Loucy (cell line): Measurements from ENCODE around the gene SLC16A4.

ENCODE experiments used
- H2AFZ ChIP-seq: fragments of 200-600 bp; sonication (generic); 2 replicates; pipeline ENCODE4 v1.6.0; 2016; ENCODE audit warnings: antibody characterized with exemption, mild to moderate bottlenecking, low read length, moderate library complexity
- H3F3A ChIP-seq: fragments of 200-600 bp; 2 replicates; pipeline ENCODE4 v1.6.0; 2016; ENCODE audit warnings: antibody characterized with exemption, low read depth, mild to moderate bottlenecking
- H3K27me3 ChIP-seq: fragments of 200-600 bp; sonication (generic); 2 replicates; pipeline ENCODE4 v1.6.1; 2014; ENCODE audit warnings: low read length, mild to moderate bottlenecking; ENCODE audit not compliant: insufficient read depth, poor library complexity, severe bottlenecking
- H3K36me3 ChIP-seq: fragments of 200-600 bp; sonication (generic); 2 replicates; pipeline ENCODE4 v1.6.1; 2016; ENCODE audit warnings: low read length; ENCODE audit not compliant: insufficient read depth
- H3K4me1 ChIP-seq: fragments of 200-600 bp; sonication (generic); 2 replicates; pipeline ENCODE4 v1.5.1; 2014; ENCODE audit warnings: low read length, mild to moderate bottlenecking; ENCODE audit not compliant: insufficient read depth, poor library complexity, severe bottlenecking
- H3K4me2 ChIP-seq: fragments of 200-600 bp; sonication (generic); 2 replicates; pipeline ENCODE4 v1.6.0; 2014; ENCODE audit warnings: antibody characterized with exemption, low read length, low read depth, mild to moderate bottlenecking; ENCODE audit not compliant: poor library complexity, severe bottlenecking
- H3K4me3 ChIP-seq: fragments of 200-600 bp; sonication (generic); 2 replicates; pipeline ENCODE4 v1.5.1; 2014; ENCODE audit warnings: low read length, mild to moderate bottlenecking, mixed read lengths; ENCODE audit not compliant: poor library complexity, severe bottlenecking
- H3K79me2 ChIP-seq: fragments of 200-600 bp; sonication (generic); 2 replicates; pipeline ENCODE4 v1.6.1; 2014; ENCODE audit warnings: low read length; ENCODE audit not compliant: insufficient read depth
- H3K9ac ChIP-seq: fragments of 200-600 bp; sonication (generic); 2 replicates; pipeline ENCODE4 v1.6.0; 2014; ENCODE audit warnings: mild to moderate bottlenecking, low read depth, low read length, moderate library complexity; ENCODE audit not compliant: poor library complexity, severe bottlenecking
- H3K9me2 ChIP-seq: fragments of 200-600 bp; sonication (generic); replicated peaks from 2 replicates; pipeline ENCODE4 v1.6.1; 2016; ENCODE audit warnings: low read depth, low read length, mixed read lengths
- H3K9me3 ChIP-seq: fragments of 200-600 bp; sonication (generic); 2 replicates; pipeline ENCODE4 v1.6.1; 2014; ENCODE audit warnings: mild to moderate bottlenecking, antibody characterized with exemption, low read length, low read depth; ENCODE audit not compliant: insufficient read depth
- H4K20me1 ChIP-seq: fragments of 200-600 bp; sonication (generic); 2 replicates; pipeline ENCODE4 v1.6.0; 2014; ENCODE audit warnings: antibody characterized with exemption, low read length, mild to moderate bottlenecking; ENCODE audit not compliant: insufficient read depth, poor library complexity, severe bottlenecking
- EZH2phosphoT487 ChIP-seq: fragments of 200-600 bp; IDR thresholded peaks from 2 replicates; pipeline ENCODE4 v1.6.1; 2018; ENCODE audit warnings: antibody characterized with exemption, mild to moderate bottlenecking, moderate library complexity, borderline replicate concordance
- TF ChIP-seq, protein P1 (sequence below): fragments of 200-600 bp; sonication (generic); conservative IDR thresholded peaks from 2 replicates; pipeline ENCODE4 v1.5.1; 2014; ENCODE audit warnings: mild to moderate bottlenecking, antibody characterized with exemption, low read length

The SLC16A4 gene

DNA sequence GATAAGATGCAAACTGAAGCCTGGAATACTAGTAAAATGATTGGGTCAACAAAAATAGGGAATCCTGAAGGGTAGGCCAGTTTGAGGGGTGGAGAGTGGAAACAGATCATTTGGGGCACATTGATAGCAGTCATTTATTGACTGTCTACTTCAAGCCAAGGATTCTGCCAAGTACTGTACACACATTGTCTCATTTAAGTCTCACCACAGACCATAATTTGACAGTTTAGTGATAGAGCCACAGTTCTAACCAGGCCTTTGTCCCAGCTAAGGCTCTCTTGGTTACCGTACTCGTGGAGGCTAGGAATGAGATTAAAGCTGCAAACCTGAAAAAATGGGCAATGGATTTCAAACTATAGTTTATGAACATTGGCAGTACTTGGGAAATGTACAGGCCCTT, 40.5 kb downstream of the SLC16A4 start:
- H3K9me3 ChIP-seq = no peaks in the 10 kb centered on the region
- no peaks in the 10 kb centered on the region for H3F3A ChIP-seq
- H2AFZ ChIP-seq = no peak overlapping the region
- H3K4me2 ChIP-seq = peak overlapping the region; percentile 95
- H3K9me2 ChIP-seq = no peaks in the 10 kb centered on the region
- H3K79me2 ChIP-seq = peaks cover 100% of the 10 kb centered on the region
- TF ChIP-seq, protein P1, sequence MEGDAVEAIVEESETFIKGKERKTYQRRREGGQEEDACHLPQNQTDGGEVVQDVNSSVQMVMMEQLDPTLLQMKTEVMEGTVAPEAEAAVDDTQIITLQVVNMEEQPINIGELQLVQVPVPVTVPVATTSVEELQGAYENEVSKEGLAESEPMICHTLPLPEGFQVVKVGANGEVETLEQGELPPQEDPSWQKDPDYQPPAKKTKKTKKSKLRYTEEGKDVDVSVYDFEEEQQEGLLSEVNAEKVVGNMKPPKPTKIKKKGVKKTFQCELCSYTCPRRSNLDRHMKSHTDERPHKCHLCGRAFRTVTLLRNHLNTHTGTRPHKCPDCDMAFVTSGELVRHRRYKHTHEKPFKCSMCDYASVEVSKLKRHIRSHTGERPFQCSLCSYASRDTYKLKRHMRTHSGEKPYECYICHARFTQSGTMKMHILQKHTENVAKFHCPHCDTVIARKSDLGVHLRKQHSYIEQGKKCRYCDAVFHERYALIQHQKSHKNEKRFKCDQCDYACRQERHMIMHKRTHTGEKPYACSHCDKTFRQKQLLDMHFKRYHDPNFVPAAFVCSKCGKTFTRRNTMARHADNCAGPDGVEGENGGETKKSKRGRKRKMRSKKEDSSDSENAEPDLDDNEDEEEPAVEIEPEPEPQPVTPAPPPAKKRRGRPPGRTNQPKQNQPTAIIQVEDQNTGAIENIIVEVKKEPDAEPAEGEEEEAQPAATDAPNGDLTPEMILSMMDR = no peak
- no peak for TF ChIP-seq EZH2phosphoT487
- H3K36me3 ChIP-seq = peaks cover 32% of the 10 kb centered on the region; the same call in 1 of the 2 replicates
- peaks cover 93% of the 10 kb centered on the region for H4K20me1 ChIP-seq
- H3K4me1 ChIP-seq = peaks cover 73% of the 10 kb centered on the region
- H3K27me3 ChIP-seq = no peaks in the 10 kb centered on the region
- H3K9ac ChIP-seq = peak overlapping the region; percentile 55
- H3K4me3 ChIP-seq = peak overlapping the region; percentile 83

DNA sequence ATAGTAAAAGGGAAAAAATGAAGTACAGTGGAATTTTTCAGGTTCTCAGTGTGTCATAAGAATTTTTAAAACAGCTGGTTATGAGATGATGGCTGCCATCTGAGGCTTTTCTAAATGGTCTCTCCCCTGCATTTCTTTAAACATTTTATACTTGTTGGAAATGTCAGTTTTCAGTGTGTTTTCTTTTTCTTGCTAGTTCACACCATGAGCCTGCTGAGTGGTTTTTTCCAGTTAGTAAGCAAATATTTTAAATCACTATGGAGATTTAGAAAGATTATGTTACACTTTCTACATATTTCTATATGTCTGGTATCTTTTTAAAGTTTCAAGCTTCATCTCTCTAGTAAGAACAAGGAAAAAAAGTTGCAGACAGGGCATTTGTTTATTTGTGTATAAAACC, 42.1 kb downstream of the SLC16A4 start:
- H3K27me3 ChIP-seq = no peaks in the 10 kb centered on the region
- H4K20me1 ChIP-seq = peaks cover 97% of the 10 kb centered on the region
- peak overlapping the region; percentile 83 for H3K4me3 ChIP-seq
- no peak overlapping the region for H2AFZ ChIP-seq
- H3K9me3 ChIP-seq = no peaks in the 10 kb centered on the region
- no peak for TF ChIP-seq EZH2phosphoT487
- TF ChIP-seq, protein P1 = no peak
- H3K4me1 ChIP-seq = peaks cover 83% of the 10 kb centered on the region
- no peaks in the 10 kb centered on the region for H3K9me2 ChIP-seq
- peak overlapping the region; percentile 95 for H3K4me2 ChIP-seq
- peak overlapping the region; percentile 59 for H3K9ac ChIP-seq
- peaks cover 100% of the 10 kb centered on the region for H3K79me2 ChIP-seq
- H3K36me3 ChIP-seq = peaks cover 46% of the 10 kb centered on the region; the same call in 1 of the 2 replicates
- H3F3A ChIP-seq = no peaks in the 10 kb centered on the region

DNA sequence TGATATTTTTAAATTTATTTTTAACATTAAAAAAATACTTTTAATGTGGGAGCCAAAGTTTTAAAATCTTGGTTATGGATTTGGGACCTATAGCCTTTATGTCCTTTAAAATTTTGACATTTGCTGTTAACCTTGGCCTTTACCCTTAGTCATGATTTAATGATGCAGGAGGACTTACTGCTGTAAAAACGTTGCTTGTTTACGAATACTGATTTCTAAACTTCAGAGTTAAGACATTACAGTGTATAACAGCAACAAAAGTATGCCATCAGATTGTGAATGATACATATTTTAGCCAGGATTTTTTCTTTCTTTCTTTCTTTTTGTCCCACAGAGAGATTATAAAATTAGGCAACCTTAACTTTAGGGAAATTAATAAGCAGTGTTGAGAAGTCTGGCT, 42.8 kb downstream of the SLC16A4 start:
- Histone ChIP-seq H3K4me2 (peak overlapping the region; percentile 95), H3K36me3 (peaks cover 45% of the 10 kb centered on the region)

More for the DNA sequence above, 42.8 kb downstream of the SLC16A4 start:
- H3K79me2 ChIP-seq = peaks cover 100% of the 10 kb centered on the region
- no peaks in the 10 kb centered on the region for H3K9me3 ChIP-seq
- no peaks in the 10 kb centered on the region for H3K27me3 ChIP-seq
- peaks cover 97% of the 10 kb centered on the region for H4K20me1 ChIP-seq
- no peak overlapping the region for H2AFZ ChIP-seq
- no peaks in the 10 kb centered on the region for H3F3A ChIP-seq
- H3K4me3 ChIP-seq = peak overlapping the region; percentile 83
- TF ChIP-seq EZH2phosphoT487 = no peak
- TF ChIP-seq, protein P1 = no peak
- peak overlapping the region; percentile 59 for H3K9ac ChIP-seq
- H3K9me2 ChIP-seq = no peaks in the 10 kb centered on the region
- H3K4me1 ChIP-seq = peaks cover 84% of the 10 kb centered on the region
